Stromal cell of bone marrow (primary cell): Measurements from ENCODE around the gene TEX35.

Experiments
- DNase-seq: peaks from one replicate; pipeline ENCODE4 v3.0.0-alpha.2; 2012; ENCODE audit warnings: low read depth

TEX35 gene

GRCh38 chr1:178512566-178513277 lies at the start of gene TEX35:
TSS of gene TEX35 (plus strand) at chr1:178513109. CDS start at chr1:178513189, 80 bp downstream.
- no peak for DNase-seq

GRCh38 chr1:178464141-178464540 lies 48.8 kb upstream of the TEX35 start:
- no peak for DNase-seq

GRCh38 chr1:178464566-178464965 lies 48.3 kb upstream of the TEX35 start:
- no peak for DNase-seq

GRCh38 chr1:178465011-178465410 lies 47.9 kb upstream of the TEX35 start:
- peak; percentile 22 for DNase-seq

DNA sequence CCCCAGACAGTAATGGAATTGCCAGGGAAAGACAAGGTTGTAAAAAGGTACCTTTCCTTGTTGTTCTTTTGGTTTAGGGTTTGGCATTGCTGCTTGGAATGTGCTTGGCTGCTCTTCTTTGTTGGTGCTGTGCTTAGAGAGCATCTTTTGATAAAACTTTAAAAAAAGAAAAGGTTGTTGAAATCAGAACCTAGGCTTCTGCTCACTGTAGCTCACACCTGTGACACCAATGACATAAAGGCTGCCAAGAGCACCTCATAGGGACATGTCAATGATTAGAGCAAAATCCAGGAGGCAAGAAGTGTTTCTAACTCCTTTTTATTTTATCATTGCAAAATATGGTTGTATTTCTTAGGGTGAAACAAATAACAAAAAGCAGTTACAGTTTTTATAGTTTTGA lies 45.1 kb upstream of the TEX35 start:
- no peak for DNase-seq

DNA sequence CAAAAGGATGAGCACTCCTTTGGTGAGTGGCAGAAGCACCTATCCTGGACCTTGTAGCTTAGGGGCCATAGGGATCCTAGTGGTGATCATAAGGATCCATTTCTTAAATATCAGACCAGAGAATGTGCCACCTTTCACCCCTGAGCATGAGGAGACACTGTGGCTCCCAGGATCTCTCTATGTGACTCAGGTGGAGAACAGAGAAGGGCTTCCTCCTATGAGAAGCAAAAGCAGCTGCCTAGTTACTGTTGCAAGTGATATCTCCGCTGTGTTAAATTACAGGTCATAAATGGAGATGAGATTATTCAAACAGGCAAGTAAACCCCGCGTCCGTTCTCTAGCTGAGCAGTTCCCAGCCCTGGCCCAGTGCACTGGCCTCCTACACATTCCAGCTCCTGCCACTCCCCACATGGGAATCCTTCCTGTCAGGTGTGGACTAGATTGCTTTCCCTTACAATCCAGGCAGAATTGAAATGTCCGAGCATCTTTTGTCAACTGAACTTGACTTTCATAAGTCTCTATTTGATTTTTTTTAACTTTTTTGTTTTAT lies 42.4 kb upstream of the TEX35 start:
- DNase-seq: no peak

DNA sequence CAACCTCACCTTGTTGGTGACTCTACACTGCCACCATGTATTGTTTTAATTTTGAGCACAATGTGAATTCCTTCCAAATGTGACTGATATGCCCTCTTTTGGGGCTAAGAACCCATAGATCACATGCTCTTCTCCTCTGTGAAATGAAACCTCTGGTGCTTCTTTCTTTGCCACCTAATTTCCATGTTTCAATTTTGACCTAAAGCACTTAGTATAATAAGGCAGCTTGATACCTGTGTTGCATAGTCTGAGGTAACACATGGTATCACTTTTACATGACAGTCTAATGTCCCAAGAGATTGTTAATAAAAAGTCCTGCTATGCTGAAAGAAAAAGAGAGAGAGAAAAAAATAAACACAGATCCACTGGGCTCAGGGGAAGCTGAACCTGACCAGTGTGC lies 40.4 kb upstream of the TEX35 start:
- no peak for DNase-seq

DNA sequence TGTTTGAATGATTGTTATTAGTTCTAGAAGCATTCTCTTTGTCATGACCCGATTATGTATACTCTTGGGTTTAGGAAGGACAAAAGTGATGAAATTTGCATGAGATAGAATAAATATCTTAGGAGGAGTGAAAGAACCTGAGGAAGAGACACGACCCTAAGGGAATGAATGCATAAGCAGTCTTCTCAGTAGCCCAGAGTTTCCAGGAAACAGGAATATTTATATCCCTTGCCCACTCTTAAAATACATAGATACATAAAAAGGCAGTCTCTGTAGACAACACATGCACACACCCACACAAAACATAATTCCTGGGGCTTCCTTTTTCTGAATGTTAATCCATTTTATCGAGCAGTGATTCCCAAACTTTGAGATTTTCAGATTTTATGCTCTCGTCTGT lies 35.5 kb upstream of the TEX35 start:
- no peak for DNase-seq

DNA sequence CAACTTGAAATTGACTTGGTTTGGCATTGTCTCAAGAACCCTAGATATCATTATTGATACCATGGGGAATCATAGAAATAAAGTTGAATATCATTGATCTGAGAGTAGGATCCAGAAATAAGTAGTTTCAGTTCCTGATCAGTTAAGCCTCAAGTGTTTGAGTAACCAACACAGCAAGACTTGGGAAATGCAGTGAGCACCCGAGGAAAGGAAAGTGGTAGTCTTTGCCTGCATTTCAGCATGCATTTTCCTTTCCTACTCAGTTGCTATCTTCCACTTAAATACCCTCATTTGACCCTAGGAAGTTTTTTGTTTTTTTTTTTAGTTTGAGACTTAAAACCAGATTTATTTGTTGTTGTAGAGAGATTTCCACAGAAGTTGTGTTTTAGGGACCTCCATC lies 35.1 kb upstream of the TEX35 start:
- no peak for DNase-seq

GRCh38 chr1:178483251-178483957 lies 29.5 kb upstream of the TEX35 start:
- DNase-seq: no peak

DNA sequence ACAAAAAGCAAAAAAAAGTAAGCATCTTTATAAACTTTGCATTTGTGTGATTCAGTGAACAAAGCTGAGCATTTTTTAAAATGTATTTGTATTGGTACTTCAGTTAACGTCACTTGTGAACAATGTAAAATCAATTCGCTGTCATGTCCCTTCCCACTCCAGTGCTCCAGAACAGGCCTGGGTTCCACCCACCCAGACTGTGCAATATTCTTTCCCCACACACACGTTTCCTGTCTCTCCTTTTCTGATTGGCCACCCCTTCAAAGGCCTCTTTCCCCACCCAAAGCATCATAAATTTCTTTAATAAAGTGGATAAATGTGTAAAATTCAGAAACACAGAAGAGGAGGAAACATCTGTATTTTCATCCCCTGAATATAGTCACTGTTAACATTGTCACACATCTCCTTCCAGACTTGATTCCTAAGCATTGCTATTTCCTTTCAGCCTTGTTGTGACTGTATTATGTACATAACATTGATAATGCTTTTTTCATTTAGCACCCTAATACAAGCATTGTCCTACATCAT lies 28.1 kb upstream of the TEX35 start:
- DNase-seq: no peak

- no peak for DNase-seq
Observed at GRCh38 chr1:178485541-178485981, 27.3 kb upstream of the TEX35 start.

DNA sequence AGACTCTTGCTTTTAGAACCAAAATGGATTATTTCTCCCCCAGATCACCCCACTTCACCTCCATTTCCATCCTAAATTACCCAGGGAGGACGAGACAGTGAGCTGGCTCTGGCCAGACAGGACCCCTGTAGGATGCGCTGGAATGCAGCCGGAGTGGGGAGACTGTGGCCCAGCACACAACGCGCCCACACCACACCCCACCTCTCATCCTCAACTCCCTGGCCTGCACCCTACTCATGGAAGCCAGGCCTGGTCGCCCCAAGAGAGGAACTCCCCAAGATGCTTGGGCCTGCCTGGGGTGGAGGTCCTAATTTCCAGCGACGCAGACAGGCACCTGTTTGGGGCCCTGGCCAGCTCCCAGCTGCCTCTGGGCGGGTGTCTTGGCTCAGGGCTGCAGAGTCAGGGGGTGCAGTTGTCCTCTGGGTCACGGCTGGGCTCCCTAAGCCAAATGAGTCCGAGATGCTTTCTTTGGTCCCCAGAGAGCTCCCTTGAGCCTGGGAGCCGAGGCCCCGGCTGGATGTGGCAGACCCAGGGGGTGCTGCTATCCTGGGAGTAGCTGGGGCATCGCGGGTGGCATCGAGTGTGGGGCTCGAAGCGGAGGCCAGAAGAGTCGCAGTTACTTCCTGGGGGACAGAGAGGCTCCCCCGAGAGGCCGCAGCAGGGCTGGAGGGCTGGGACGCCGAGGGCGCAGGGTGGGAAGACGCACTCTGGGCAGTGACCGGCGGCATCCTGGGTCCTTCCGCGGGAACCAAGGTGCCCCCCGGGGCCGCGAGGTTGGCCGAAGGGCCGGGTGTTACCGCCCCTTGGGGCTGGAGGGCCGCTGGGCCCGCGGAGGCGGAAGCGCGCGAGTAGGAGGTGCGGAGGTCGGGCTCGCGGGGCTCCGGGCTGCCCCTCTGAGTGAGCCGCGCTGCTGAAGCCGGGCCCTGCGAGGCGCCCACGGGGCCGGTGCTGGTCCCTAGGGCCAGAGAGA lies 26.5 kb upstream of the TEX35 start:
- DNase-seq: no peak

DNA sequence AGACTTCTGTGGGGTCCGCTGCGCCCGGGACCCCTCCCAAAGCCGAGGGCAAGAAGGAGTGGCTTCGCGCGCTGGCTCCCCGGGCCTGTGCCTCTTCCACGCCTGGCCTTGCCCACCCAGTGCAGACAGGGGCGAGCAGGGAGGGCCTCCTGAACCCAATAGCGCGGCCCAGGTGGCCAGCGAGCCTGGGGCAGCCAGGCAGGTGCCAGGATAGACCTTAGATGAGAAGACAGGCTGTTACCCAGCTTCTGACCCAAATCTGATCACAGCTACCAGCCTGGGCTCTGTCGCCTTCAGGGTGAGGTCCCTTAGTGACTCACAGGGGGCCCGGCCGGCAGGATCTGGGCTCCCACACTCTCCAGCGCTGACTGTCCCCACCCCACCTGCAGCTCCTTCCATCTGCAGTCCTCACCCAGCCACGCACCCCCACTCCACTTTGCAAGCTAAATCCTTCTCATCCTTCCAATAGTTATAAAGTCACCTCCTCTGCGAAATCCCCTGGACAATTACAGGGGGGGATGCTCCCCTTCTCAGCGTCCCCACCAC lies 25.8 kb upstream of the TEX35 start:
- DNase-seq: no peak

DNA sequence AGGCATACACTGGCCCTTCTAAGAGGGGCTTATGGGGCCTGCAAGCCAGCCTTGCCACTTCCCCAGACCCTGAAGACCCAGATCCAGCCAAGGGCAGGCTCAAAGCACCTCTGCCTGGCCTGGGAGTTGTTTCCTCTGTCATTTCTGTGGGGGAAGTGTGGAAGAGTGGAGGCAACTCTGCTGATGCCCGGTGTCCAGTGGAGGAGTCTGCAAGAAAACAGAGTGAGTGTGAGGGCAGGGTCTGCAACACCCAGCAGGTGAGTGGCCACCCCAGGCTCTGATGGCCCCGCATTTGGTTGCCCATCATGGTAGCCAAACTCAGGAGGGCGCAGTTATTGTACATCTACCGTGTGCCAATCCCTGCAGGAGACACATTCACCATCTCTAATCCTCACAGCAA lies 24.5 kb upstream of the TEX35 start:
- DNase-seq: no peak

DNA sequence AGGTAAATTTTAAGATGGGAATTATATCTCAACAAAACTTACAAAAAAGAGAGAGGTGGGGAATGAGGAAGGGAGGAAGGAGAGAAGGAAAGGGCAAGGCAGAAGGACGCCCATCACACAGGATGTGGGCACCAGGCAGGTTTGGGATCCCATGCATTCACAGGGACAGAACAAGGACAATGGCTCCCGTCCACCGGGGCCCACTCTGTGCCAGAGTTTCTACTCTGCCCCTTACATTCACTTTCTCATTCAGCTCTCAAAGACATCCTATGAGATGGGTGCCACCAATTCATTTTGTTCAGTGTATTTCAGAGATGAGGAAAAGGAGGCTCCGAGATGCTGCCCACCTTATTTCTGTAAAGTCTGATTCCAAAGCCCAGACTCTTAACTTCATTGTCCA lies 23.5 kb upstream of the TEX35 start:
- no peak for DNase-seq

DNA sequence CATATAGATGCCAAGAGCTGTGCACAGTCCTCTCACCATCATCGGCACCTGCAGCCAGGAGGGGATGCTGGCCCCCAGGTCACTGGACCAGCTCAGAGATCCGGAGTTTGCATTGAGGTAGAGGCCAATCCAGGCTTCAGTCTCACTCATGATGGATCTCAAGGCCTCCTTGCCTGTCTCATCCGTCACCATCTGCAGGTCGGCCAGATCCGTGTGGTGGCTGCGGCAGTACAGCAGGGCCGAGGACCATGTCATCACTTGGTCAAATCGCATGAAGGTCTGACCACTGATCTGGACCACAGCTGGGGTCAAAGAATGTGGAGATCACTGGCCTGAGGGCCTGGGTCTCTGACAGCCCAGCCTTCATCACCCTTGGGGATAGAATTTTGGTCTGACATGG lies 22.8 kb upstream of the TEX35 start:
- no peak for DNase-seq

DNA sequence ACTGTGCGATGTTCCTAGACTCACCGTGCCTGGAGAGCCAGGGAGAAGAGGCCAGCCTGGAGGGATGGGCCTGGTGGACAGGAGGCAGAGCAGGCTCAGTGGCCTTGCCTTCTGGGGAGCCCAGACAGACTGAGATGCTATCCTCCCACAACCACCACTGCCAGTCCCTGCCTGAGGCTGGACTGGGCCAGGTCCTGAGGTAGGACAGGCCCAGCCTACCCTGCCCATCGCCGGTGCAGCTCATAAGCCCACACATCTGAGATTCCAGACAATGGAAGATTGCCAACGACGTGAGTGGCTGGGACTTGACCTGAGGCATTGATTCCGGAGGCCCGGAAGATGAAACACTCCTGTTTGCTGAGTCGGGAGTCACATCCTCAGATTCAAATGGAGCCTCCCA lies 21.9 kb upstream of the TEX35 start:
- DNase-seq: no peak

- DNase-seq: no peak
Observed at GRCh38 chr1:178491721-178492120, 21.2 kb upstream of the TEX35 start.

- DNase-seq: no peak
Observed at GRCh38 chr1:178492341-178492740, 20.6 kb upstream of the TEX35 start.

DNA sequence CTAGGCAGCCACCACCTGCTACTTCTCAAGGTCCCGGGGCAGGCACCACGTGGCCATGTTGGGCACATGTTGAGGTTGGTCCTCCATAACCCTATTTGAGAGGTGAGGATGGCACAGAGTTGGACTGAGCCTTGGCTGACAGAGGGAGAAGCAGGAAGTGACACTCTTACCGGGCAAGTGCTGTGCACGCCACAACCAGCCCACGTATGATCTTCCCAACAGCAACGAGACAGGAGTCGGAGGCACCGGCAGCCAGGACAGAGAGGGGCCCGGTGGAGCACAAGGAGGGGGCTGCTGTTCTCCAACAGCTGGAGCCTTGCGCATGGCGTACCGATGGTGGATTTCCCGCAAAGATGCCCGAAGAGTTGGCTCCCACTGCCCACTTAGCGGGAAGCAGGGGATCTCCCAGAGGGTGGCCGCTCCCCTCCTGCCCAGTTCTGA lies 19.6 kb upstream of the TEX35 start:
- no peak for DNase-seq

- no peak for DNase-seq
Observed at GRCh38 chr1:178494569-178494971, 18.3 kb upstream of the TEX35 start.
